HL-60 (cell line): ENCODE measurements around the gene NBAS.

ENCODE experiments used
- GABPA ChIP-seq: IDR thresholded peaks from 2 replicates; pipeline ENCODE4 v1.6.1; 2012; ENCODE audit warnings: low read depth
- POLR2AphosphoS5 ChIP-seq: IDR thresholded peaks from 2 replicates; pipeline ENCODE4 v1.6.1; 2012; ENCODE audit warnings: low read depth
- TF ChIP-seq, protein P1 (sequence below): IDR thresholded peaks from one replicate; pipeline ENCODE4 v1.5.1; 2011; ENCODE audit warnings: low read length, control low read depth, inconsistent platforms; ENCODE audit not compliant: insufficient read depth

DNA sequence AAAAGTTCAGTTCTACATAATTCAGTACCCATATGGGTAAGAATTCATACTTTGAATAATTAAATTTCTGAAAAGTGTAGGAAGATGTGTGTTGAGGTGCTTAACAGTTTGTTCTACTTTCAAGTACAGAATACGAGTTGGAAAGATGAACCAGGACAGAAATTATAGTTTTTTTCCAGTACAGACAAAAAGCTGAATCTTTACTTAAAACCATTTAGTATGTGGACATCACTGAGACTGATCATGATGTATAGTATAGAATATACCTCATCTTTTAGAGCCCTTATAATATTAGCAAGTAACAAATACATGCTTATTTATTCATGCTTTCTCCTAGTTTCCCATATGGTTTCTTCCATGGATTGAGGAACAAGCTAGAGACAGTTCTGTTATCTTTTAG is 40.5 kb upstream of the NBAS start:
- TF ChIP-seq, protein P1, sequence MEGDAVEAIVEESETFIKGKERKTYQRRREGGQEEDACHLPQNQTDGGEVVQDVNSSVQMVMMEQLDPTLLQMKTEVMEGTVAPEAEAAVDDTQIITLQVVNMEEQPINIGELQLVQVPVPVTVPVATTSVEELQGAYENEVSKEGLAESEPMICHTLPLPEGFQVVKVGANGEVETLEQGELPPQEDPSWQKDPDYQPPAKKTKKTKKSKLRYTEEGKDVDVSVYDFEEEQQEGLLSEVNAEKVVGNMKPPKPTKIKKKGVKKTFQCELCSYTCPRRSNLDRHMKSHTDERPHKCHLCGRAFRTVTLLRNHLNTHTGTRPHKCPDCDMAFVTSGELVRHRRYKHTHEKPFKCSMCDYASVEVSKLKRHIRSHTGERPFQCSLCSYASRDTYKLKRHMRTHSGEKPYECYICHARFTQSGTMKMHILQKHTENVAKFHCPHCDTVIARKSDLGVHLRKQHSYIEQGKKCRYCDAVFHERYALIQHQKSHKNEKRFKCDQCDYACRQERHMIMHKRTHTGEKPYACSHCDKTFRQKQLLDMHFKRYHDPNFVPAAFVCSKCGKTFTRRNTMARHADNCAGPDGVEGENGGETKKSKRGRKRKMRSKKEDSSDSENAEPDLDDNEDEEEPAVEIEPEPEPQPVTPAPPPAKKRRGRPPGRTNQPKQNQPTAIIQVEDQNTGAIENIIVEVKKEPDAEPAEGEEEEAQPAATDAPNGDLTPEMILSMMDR, result no peak
- TF ChIP-seq POLR2AphosphoS5 (no peak), GABPA (no peak)
